ENCODE measurements around the gene HBZ. TPM values are rescaled to one million over a fixed set of nuclear protein-coding genes. Genes with fewer than 3 reads are reported as not detected.
"Not testable (repeated sequence)": the region's sequence is repeated elsewhere in the genome, so short reads cannot be mapped to it uniquely, and the experiment has no call there.

Gene HBZ
- total RNA-seq, 1 experiment from 2014 or later, result not detected

GRCh38 chr16:120756-121155 is 31.7 kb upstream of the HBZ start:
- H3K36me3 ChIP-seq, result peaks cover 13% of the 10 kb centered on the region; the same call in 1 of the 2 replicates
- 0 out of 2 replicates have a peak, but pooled peaks cover 4% of the 10 kb centered on the region for H3K9me3 ChIP-seq (replicated peaks)
- no peak overlapping the region for H3K27ac ChIP-seq
- DNase-seq (ENCODE audit: low read depth in 1 of 2, low spot score in 2 of 2), result no peak
- H3K4me3 ChIP-seq, result no peak overlapping the region
- H3K27me3 ChIP-seq (replicated peaks), result no peaks in the 10 kb centered on the region
- H3K4me1 ChIP-seq (replicated peaks), result no peaks in the 10 kb centered on the region; the same call in 1 of the 2 replicates

GRCh38 chr16:122361-122760 is 30.1 kb upstream of the HBZ start:
- H3K27ac ChIP-seq, result no peak overlapping the region
- H3K36me3 ChIP-seq, result peaks cover 11% of the 10 kb centered on the region; the same call in 1 of the 2 replicates
- no peaks in the 10 kb centered on the region; the same call in 1 of the 2 replicates for H3K4me1 ChIP-seq (replicated peaks)
- no peak overlapping the region for H3K4me3 ChIP-seq
- no peaks in the 10 kb centered on the region for H3K27me3 ChIP-seq (replicated peaks)
- DNase-seq (ENCODE audit: low read depth in 1 of 2, low spot score in 2 of 2), result no peak
- 0 out of 2 replicates have a peak, but pooled peaks cover 4% of the 10 kb centered on the region for H3K9me3 ChIP-seq (replicated peaks)

GRCh38 chr16:123558-124350 is 28.7 kb upstream of the HBZ start:
- not testable (repeated sequence) for H3K4me3 ChIP-seq; DNase-seq (ENCODE audit: low read depth in 1 of 2, low spot score in 2 of 2); H3K27me3 ChIP-seq (replicated peaks); H3K36me3 ChIP-seq; H3K4me1 ChIP-seq (replicated peaks); H3K9me3 ChIP-seq (replicated peaks); H3K27ac ChIP-seq

DNA sequence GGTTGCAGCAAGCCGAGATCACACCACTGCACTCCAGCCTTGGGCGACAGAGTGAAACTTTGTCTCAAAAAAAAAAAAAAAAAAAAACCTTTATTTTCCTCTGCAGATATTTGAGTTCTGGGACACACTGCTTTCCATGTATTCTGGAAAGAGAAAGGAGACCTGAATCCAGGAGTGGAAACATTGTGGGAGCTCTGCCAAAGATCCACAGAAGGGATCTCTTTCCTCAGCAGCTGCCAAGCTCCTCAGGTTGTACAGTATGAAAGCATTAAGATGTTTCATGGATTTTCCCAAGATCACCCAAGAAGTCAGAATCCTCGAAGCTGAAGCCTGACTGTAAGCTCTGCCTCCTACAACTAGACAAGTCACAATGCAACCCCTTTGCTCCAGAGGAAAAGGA is 27.4 kb upstream of the HBZ start:
- H3K9me3 ChIP-seq (replicated peaks), result no peaks in the 10 kb centered on the region
- H3K4me1 ChIP-seq (replicated peaks), result no peaks in the 10 kb centered on the region
- no peak overlapping the region for H3K4me3 ChIP-seq
- no peak overlapping the region for H3K27ac ChIP-seq
- H3K27me3 ChIP-seq (replicated peaks), result no peaks in the 10 kb centered on the region
- peaks cover 3% of the 10 kb centered on the region; the same call in 1 of the 2 replicates for H3K36me3 ChIP-seq
- no peak for DNase-seq (ENCODE audit: low read depth in 1 of 2, low spot score in 2 of 2)

DNA sequence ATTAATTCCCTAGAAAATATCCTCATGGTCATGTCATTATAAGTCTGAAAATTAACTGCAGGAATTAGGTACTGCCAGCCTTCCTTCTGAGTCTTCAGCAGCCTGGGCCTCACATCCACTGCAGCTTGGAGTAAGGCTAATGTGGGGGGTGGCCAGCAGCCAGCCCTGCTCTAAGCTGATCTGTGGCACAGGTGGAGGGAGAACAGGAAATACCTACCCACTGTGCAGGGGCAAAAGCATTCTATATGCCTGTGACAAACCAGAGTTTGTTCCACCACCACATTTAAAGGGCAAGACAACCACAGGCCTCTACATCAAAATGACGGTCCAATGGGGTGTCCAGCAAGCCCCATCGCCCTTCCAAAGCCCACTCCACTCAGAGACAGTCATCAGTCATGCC is 23.4 kb upstream of the HBZ start:
- no peak overlapping the region for H3K4me3 ChIP-seq
- no peaks in the 10 kb centered on the region for H3K9me3 ChIP-seq (replicated peaks)
- no peaks in the 10 kb centered on the region for H3K36me3 ChIP-seq
- DNase-seq (ENCODE audit: low read depth in 1 of 2, low spot score in 2 of 2), result no peak
- no peaks in the 10 kb centered on the region for H3K27me3 ChIP-seq (replicated peaks)
- H3K27ac ChIP-seq, result no peak overlapping the region
- no peaks in the 10 kb centered on the region for H3K4me1 ChIP-seq (replicated peaks)

- no peaks in the 10 kb centered on the region for H3K36me3 ChIP-seq
- no peak overlapping the region for H3K4me3 ChIP-seq
- H3K9me3 ChIP-seq (replicated peaks), result no peaks in the 10 kb centered on the region
- no peak for DNase-seq (ENCODE audit: low read depth in 1 of 2, low spot score in 2 of 2)
- H3K27ac ChIP-seq, result no peak overlapping the region
- H3K27me3 ChIP-seq (replicated peaks), result no peaks in the 10 kb centered on the region
- no peaks in the 10 kb centered on the region for H3K4me1 ChIP-seq (replicated peaks)
These were observed 21.8 kb upstream of the HBZ start for GRCh38 chr16:130533-131173.

- no peak overlapping the region for H3K27ac ChIP-seq
- no peak for DNase-seq (ENCODE audit: low read depth in 1 of 2, low spot score in 2 of 2)
- H3K4me1 ChIP-seq (replicated peaks), result no peaks in the 10 kb centered on the region
- no peaks in the 10 kb centered on the region for H3K9me3 ChIP-seq (replicated peaks)
- no peak overlapping the region for H3K4me3 ChIP-seq
- H3K27me3 ChIP-seq (replicated peaks), result no peaks in the 10 kb centered on the region
- H3K36me3 ChIP-seq, result no peaks in the 10 kb centered on the region
These were observed 20.3 kb upstream of the HBZ start for GRCh38 chr16:132120-132519.

DNA sequence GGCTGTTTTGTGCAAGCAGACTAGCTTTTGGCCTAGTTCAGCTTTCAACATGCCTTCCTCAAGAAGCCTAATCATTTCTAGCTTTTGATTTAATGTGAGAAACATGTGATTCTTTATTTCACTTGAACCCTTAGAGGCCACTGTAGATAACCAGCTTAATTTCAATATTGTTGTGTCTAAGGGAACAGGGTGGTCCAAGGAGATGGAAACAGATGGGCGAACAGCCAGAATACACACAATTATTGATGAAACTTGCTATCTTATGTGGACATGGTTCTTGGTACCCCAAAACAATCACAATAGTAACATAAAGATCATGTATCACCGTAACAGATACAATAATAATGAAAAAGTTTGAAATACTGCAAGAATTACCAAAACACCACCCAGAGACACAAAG is 18.7 kb upstream of the HBZ start:
- H3K4me3 ChIP-seq, result no peak overlapping the region
- no peaks in the 10 kb centered on the region for H3K36me3 ChIP-seq
- no peak for DNase-seq (ENCODE audit: low read depth in 1 of 2, low spot score in 2 of 2)
- no peak overlapping the region for H3K27ac ChIP-seq
- H3K27me3 ChIP-seq (replicated peaks), result no peaks in the 10 kb centered on the region
- H3K9me3 ChIP-seq (replicated peaks), result no peaks in the 10 kb centered on the region
- no peaks in the 10 kb centered on the region for H3K4me1 ChIP-seq (replicated peaks)

DNA sequence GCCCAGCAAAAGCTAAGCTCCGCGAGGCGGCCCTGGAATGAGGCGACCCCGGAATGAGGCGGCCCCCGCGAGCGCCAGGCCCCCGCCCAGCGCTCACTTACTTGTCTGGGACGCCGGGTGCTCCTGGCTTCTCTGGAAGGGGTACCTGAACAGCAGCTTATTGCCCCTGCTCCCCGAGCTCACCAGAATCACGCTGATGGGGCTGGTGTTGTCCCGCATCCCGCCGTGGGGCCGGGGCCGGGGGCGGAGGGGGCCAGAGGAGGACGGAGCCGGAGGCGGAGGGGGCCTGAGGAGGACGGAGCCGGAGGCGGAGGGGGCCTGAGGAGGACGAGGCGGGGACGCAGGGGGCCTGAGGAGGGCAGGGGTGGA is 14.4 kb upstream of the HBZ start:
- no peak overlapping the region for H3K27ac ChIP-seq
- H3K4me1 ChIP-seq (replicated peaks), result no peaks in the 10 kb centered on the region
- no peaks in the 10 kb centered on the region for H3K27me3 ChIP-seq (replicated peaks)
- DNase-seq (ENCODE audit: low read depth in 1 of 2, low spot score in 2 of 2), result peak in 1 of 2 experiments; percentile 25
- no peaks in the 10 kb centered on the region for H3K36me3 ChIP-seq
- H3K4me3 ChIP-seq, result peak overlapping the region; percentile 45
- no peaks in the 10 kb centered on the region for H3K9me3 ChIP-seq (replicated peaks)

DNA sequence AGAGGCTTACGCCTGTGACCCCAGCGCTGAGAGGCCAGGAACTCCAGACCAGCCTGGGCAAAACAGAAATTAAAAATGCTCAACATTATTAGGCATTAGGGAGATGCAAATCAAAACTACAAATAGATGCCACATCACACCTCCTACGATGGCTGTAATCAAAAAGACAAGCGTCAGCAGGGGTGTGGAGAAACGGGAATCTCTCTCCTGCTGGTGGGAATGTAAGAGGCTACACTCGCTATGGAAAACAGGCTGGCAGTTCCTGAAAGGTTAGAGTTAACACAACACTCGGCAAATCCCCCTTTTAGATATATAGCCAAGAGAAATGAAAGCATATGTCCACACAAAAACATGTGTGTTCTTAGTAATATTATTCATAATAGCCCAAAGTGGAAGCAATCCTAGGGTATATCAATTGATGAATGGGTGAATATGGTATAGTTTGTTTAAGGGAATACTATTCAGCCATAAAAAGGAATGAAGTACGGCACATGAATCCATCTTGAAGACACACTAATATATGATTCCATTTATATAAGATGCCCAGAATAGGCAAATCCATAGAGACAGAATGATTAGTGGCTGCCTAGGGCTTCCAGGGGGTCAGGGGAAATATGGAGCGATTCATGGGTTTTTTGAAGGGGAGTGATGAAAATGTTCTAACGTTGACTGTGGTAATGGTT is 12.1 kb upstream of the HBZ start:
- Histone ChIP-seq H3K4me1 (replicated peaks) (no peaks in the 10 kb centered on the region), H3K9me3 (replicated peaks) (no peaks in the 10 kb centered on the region), H3K36me3 (no peaks in the 10 kb centered on the region), H3K27ac (no peak overlapping the region), H3K27me3 (replicated peaks) (no peaks in the 10 kb centered on the region), H3K4me3 (no peak overlapping the region)
- DNase-seq (ENCODE audit: low read depth in 1 of 2, low spot score in 2 of 2), result no peak

- Histone ChIP-seq H3K9me3 (replicated peaks) (no peaks in the 10 kb centered on the region), H3K27ac (no peak overlapping the region), H3K36me3 (no peaks in the 10 kb centered on the region), H3K4me1 (replicated peaks) (no peaks in the 10 kb centered on the region), H3K27me3 (replicated peaks) (no peaks in the 10 kb centered on the region; the same call in 1 of the 2 replicates), H3K4me3 (no peak overlapping the region)
- no peak for DNase-seq (ENCODE audit: low read depth in 1 of 2, low spot score in 2 of 2)
These were observed 10.0 kb upstream of the HBZ start for GRCh38 chr16:142405-142967.

DNA sequence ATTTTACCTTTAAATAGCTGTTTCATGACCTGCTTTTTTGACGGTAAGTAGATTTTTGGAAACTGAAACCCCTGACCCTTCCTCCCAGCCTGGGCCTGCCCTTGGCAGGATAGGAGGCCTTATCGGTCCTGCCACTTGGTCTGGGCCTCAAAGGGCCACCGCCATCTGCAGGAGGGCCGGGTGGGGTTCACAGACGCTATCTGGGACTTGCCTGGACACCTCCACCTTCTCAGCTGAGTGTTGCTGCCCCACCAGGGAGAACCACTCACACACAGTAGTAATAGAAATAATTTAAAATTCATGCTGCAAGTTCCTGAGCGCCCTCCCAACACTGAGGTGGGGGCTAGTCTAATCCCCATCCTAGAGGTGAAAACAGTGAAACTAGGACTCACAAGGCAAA is 9.4 kb upstream of the HBZ start:
- Histone ChIP-seq H3K4me1 (replicated peaks) (no peaks in the 10 kb centered on the region), H3K27ac (no peak overlapping the region), H3K9me3 (replicated peaks) (no peaks in the 10 kb centered on the region), H3K27me3 (replicated peaks) (no peaks in the 10 kb centered on the region; the same call in 1 of the 2 replicates), H3K36me3 (no peaks in the 10 kb centered on the region), H3K4me3 (no peak overlapping the region)
- no peak for DNase-seq (ENCODE audit: low read depth in 1 of 2, low spot score in 2 of 2)

GRCh38 chr16:143456-143855 is 9.0 kb upstream of the HBZ start:
- Histone ChIP-seq H3K4me1 (replicated peaks) (no peaks in the 10 kb centered on the region; the same call in 1 of the 2 replicates), H3K36me3 (no peaks in the 10 kb centered on the region), H3K27me3 (replicated peaks) (no peaks in the 10 kb centered on the region; the same call in 1 of the 2 replicates), H3K9me3 (replicated peaks) (no peaks in the 10 kb centered on the region), H3K27ac (no peak overlapping the region), H3K4me3 (no peak overlapping the region)
- no peak for DNase-seq (ENCODE audit: low read depth in 1 of 2, low spot score in 2 of 2)

Measured in SJSA1 (cell line).